Right lobe of liver (tissue), 6 donors: ENCODE results near the gene KLHL2. TPM values are rescaled to one million over a fixed set of nuclear protein-coding genes. Genes with fewer than 3 reads are reported as not detected.

Experiments
- ATAC-seq, 4 donors: fragments of 200-7000 bp; cut with Tn5 transposase; one replicate each; pipeline ENCODE4 v1.9.1; 2020; ENCODE audit warnings: mild to moderate bottlenecking in 4 of 4, moderate library complexity in 4 of 4
- DNase-seq, 3 donors: peaks; one replicate each; pipeline ENCODE4 v3.0.0-alpha.2; 2020
- H3K27ac ChIP-seq, 3 donors: fragments of 200-600 bp; one replicate each; pipeline ENCODE4 v1.8.0; 2022
- H3K27me3 ChIP-seq, 2 donors: fragments of 200-600 bp; one replicate each; pipeline ENCODE4 v1.8.0; 2022
- H3K36me3 ChIP-seq, 4 donors: fragments of 200-600 bp; sonication (generic) in 1 of 4; one replicate each; pipeline versions ENCODE4 v1.5.1 to v1.8.0; 2017 to 2022; ENCODE audit warnings: control low read depth in 1 of 4
- H3K4me1 ChIP-seq, 4 donors: fragments of 200-600 bp; sonication (generic) in 1 of 4; one replicate each; pipeline versions ENCODE4 v1.5.1 to v1.8.0; 2017 to 2022; ENCODE audit warnings: control low read depth in 1 of 4
- H3K4me3 ChIP-seq, 3 donors: fragments of 200-600 bp; one replicate each; pipeline ENCODE4 v1.8.0; 2022
- H3K9me3 ChIP-seq, 4 donors: fragments of 200-600 bp; sonication (generic) in 1 of 4; one replicate each; pipeline versions ENCODE4 v1.5.1 to v1.8.0; 2017 to 2022; ENCODE audit warnings: control low read depth in 1 of 4
- CTCF ChIP-seq, 4 donors: fragments of 200-600 bp in 3 of 4; fragments of 450-650 bp in 1 of 4; IDR thresholded peaks; one replicate each; pipeline versions ENCODE4 v1.5.1 to v1.8.0; 2016 to 2022; ENCODE audit warnings: antibody characterized with exemption in 4 of 4, mild to moderate bottlenecking in 2 of 4
- POLR2A ChIP-seq: fragments of 450-650 bp; IDR thresholded peaks from one replicate; pipeline ENCODE4 v1.6.1; 2017; ENCODE audit warnings: antibody characterized with exemption, mild to moderate bottlenecking
- WGBS: methylation state at CpG from one replicate; pipeline ENCODE4 v1.1.6; 2018; ENCODE audit warnings: low coverage, low lambda C conversion rate; ENCODE audit not compliant: insufficient coverage; ENCODE audit errors: missing lambda C conversion rate; 5-methylcytosine and 5-hydroxymethylcytosine counted together
- intact Hi-C, 2 donors: fragments of 100-400 bp; cut with DNase I; formaldehyde crosslinking; loops; one replicate each; pipeline versions ENCODE4 v1.11.2 to v1.14.1; 2022
- total RNA-seq, 6 experiments: library from RNA; depleted of rRNA in 2 of 6; stranded (reverse); fragments of >200 nt in 2 of 6; fragmentation: NEBNext Ultra II Directional in 3 of 6; extraction: Animal tissue kit (Norgen Biotek cat#: 25700) in 3 of 6; gene quantifications; one replicate each; pipeline versions ENCODE4 v1.1.0 to v1.2.4, GENCODE V29; 2016 to 2023
- donor health status: DM: no; HTN: yes; CAD: no.
- donor health status: DM: no; HTN: no; CAD: no.
- donor health status: DM: no; HTN: no; CAD: no.
- donor health status: DM: no; HTN: yes; CAD: no.
- donor health status: DM: no; HTN: yes; CAD: no.

KLHL2 gene
- total RNA-seq, 6 experiments from 2014 or later: 15.6 to 25.3 (median 20.3) TPM

GRCh38 chr4:165324236-165324917, 117.0 kb downstream of the KLHL2 start:
- intact Hi-C loops: no loop called here
- 82% methylated on average over 7 of the region's 7 CpGs for WGBS
- Histone ChIP-seq H3K4me3 (no peak overlapping the region), H3K36me3 (peaks cover 0 to 5% (median 0%) of the 10 kb centered on the region in 4 donors), H3K9me3 (no peaks in the 10 kb centered on the region), H3K27me3 (no peaks in the 10 kb centered on the region), H3K27ac (no peak overlapping the region), H3K4me1 (peaks cover 0 to 6% (median 0%) of the 10 kb centered on the region in 4 donors)
- no peak for ATAC-seq
- TF ChIP-seq POLR2A (no peak), CTCF (IDR thresholded peaks at IDR 0.05) (no peak)
- no peak for DNase-seq

GRCh38 chr4:165324918-165325304, 117.5 kb downstream of the KLHL2 start:
- ATAC-seq (no peak), DNase-seq (no peak)
- H3K27ac ChIP-seq: peak overlapping the region in 1 of 3 donors; percentile 94
- TF ChIP-seq CTCF (IDR thresholded peaks at IDR 0.05) (no peak), POLR2A (no peak)
- H3K4me3 ChIP-seq: no peak overlapping the region
- peaks cover 0 to 6% (median 0%) of the 10 kb centered on the region in 4 donors for H3K4me1 ChIP-seq
- H3K27me3 ChIP-seq: no peaks in the 10 kb centered on the region
- no peaks in the 10 kb centered on the region for H3K9me3 ChIP-seq
- H3K36me3 ChIP-seq: peaks cover 0 to 5% (median 0%) of the 10 kb centered on the region in 4 donors
- intact Hi-C loops: no loop called here
- 96% methylated on average over 3 of the region's 3 CpGs for WGBS

GRCh38 chr4:165325732-165326512, 118.6 kb downstream of the KLHL2 start:
- Histone ChIP-seq H3K4me3 (peak overlapping the region; percentile 49 to 93 (median 86)), H3K9me3 (no peaks in the 10 kb centered on the region), H3K4me1 (peaks cover 0 to 11% (median 0%) of the 10 kb centered on the region in 4 donors), H3K36me3 (peaks cover 0 to 5% (median 0%) of the 10 kb centered on the region in 4 donors), H3K27ac (peak overlapping the region; percentile 83 to 94 (median 94)), H3K27me3 (no peaks in the 10 kb centered on the region)
- ATAC-seq (peak in 1 of 4 donors; percentile 3), DNase-seq (no peak)
- intact Hi-C loops: no loop called here
- TF ChIP-seq POLR2A: no peak
- WGBS: 23% methylated on average over 8 of the region's 8 CpGs

- H3K27me3 ChIP-seq: no peaks in the 10 kb centered on the region
- H3K36me3 ChIP-seq: peaks cover 0 to 5% (median 0%) of the 10 kb centered on the region in 4 donors
- TF ChIP-seq POLR2A (no peak), CTCF (IDR thresholded peaks at IDR 0.05) (no peak)
- peak; percentile 61 to 83 (median 78) for DNase-seq
- ATAC-seq: peak; percentile 54 to 66 (median 56)
- peak overlapping the region; percentile 49 to 93 (median 86) for H3K4me3 ChIP-seq
- no peaks in the 10 kb centered on the region for H3K9me3 ChIP-seq
- intact Hi-C loops: no loop called here
- WGBS: under 1% methylated on average over 14 of the region's 14 CpGs
- peak overlapping the region; percentile 83 to 94 (median 94) for H3K27ac ChIP-seq
- H3K4me1 ChIP-seq: peaks cover 0 to 11% (median 0%) of the 10 kb centered on the region in 4 donors
Observed at GRCh38 chr4:165326831-165327210, 119.5 kb downstream of the KLHL2 start.
